ENCODE results near the gene SPEM2. TPM values are rescaled to one million over a fixed set of nuclear protein-coding genes. Genes with fewer than 3 reads are reported as not detected.
"Not testable (repeated sequence)": the region's sequence is repeated elsewhere in the genome, so short reads cannot be mapped to it uniquely, and the experiment has no call there.

The SPEM2 gene
- polyA plus RNA-seq, 2 of the 4 experiments (the other 2 are of a cell fraction): not detected

GRCh38 chr17:7469843-7470242, 44.4 kb downstream of the SPEM2 start:
- not testable (repeated sequence) for H3K27ac ChIP-seq; H3K4me3 ChIP-seq; FAIRE-seq; H3K9me3 ChIP-seq; H3K4me2 ChIP-seq; DNase-seq (ENCODE audit: low read depth in 1 of 2, low spot score in 1 of 2); ATAC-seq
- ChIA-PET POLR2A (interaction anchor here (2.3 kb wide), 1 partner anchor 14 kb away, joined by 8 read pairs; the partner anchor contains the start of gene POLR2A), CTCF (interaction anchor here (1.1 to 30.1 kb wide), 8 partner anchors 10 to 219 kb away, joined by 3 to 342 read pairs (median 4); partner anchors contain the start of genes CHRNB1, FGF11, TMEM102 and WRAP53)
- TF ChIP-seq CEBPB (IDR thresholded peaks at IDR 0.05): peak in 1 of 2 experiments; percentile 34; a peak in 2 of 4 replicates
- 94% methylated on average over 12 of the region's 12 CpGs for WGBS (ENCODE audit: missing lambda C conversion rate)
- H3K4me1 ChIP-seq: peaks cover 24% of the 10 kb centered on the region

GRCh38 chr17:7470457-7470973, 45.1 kb downstream of the SPEM2 start:
- ChIA-PET POLR2A (interaction anchor here (2.3 kb wide), 1 partner anchor 14 kb away, joined by 8 read pairs; the partner anchor contains the start of gene POLR2A), CTCF (interaction anchor here (0.7 to 30.1 kb wide), 8 partner anchors 10 to 218 kb away, joined by 3 to 342 read pairs (median 4); partner anchors contain the start of genes CHRNB1, FGF11, TMEM102 and WRAP53)
- H3K4me3 ChIP-seq; FAIRE-seq; ATAC-seq; H3K9me3 ChIP-seq; DNase-seq (ENCODE audit: low read depth in 1 of 2, low spot score in 1 of 2); H3K4me2 ChIP-seq; H3K27ac ChIP-seq: not testable (repeated sequence)
- WGBS (ENCODE audit: missing lambda C conversion rate): 92% methylated on average over 8 of the region's 8 CpGs
- peaks cover 24% of the 10 kb centered on the region for H3K4me1 ChIP-seq

- Histone ChIP-seq H3K4me2 (no peak overlapping the region), H3K4me1 (peaks cover 28% of the 10 kb centered on the region), H3K9me3 (no peaks in the 10 kb centered on the region), H3K27ac (0 out of 6 replicates have a peak overlapping the region, but pooled peaks of 1 of the 2 experiments have one; percentile 1), H3K4me3 (no peak overlapping the region)
- ChIA-PET POLR2A (interaction anchor here (2.3 kb wide), 1 partner anchor 12 kb away, joined by 8 read pairs; the partner anchor contains the start of gene POLR2A), CTCF (interaction anchor here (1.1 to 30.1 kb wide), 3 partner anchors 10 to 89 kb away, joined by 3 to 342 read pairs (median 13); partner anchors contain the start of genes CHRNB1, FGF11 and TMEM102)
- no peak for ATAC-seq
- no peak for DNase-seq (ENCODE audit: low read depth in 1 of 2, low spot score in 1 of 2)
- WGBS (ENCODE audit: missing lambda C conversion rate): 92% methylated on average over 2 of the region's 2 CpGs
- no peak for FAIRE-seq
- TF ChIP-seq HOXA7 (CRISPR knock-in tag; IDR thresholded peaks at IDR 0.05) (no peak), SREBF2 (IDR thresholded peaks at IDR 0.05) (no peak)
These were observed 46.3 kb downstream of the SPEM2 start for GRCh38 chr17:7471729-7472128.

GRCh38 chr17:7474767-7475166, 49.4 kb downstream of the SPEM2 start:
- POLR2A ChIA-PET: interaction anchor here (1.7 kb wide), 1 partner anchor 10 kb away, joined by 10 read pairs; the partner anchor contains the start of gene POLR2A
- not testable (repeated sequence) for H3K27ac ChIP-seq; FAIRE-seq; H3K9me3 ChIP-seq; DNase-seq (ENCODE audit: low read depth in 1 of 2, low spot score in 1 of 2); ATAC-seq; H3K4me2 ChIP-seq; H3K4me3 ChIP-seq
- CTCF ChIA-PET: interaction anchor here (1.5 to 3.6 kb wide), 6 partner anchors 13 to 119 kb away, joined by 3 to 33 read pairs (median 10); no protein-coding TSS in a partner anchor
- H3K4me1 ChIP-seq: peaks cover 26% of the 10 kb centered on the region
- 95% methylated on average over 8 of the region's 8 CpGs for WGBS (ENCODE audit: missing lambda C conversion rate)

GRCh38 chr17:7475764-7476422, 50.5 kb downstream of the SPEM2 start:
- Histone ChIP-seq H3K9me3 (no peaks in the 10 kb centered on the region), H3K4me3 (no peak overlapping the region), H3K4me1 (peaks cover 36% of the 10 kb centered on the region), H3K4me2 (peak overlapping the region; percentile 97; the same call in 1 of the 3 replicates), H3K27ac (peak overlapping the region in 1 of 2 experiments; percentile 100; a peak in 3 of 6 replicates)
- TF ChIP-seq HOXB5 (CRISPR knock-in tag; IDR thresholded peaks at IDR 0.05): no peak
- CTCF ChIA-PET: interaction anchor here (0.8 to 3.6 kb wide), 16 partner anchors 10 to 179 kb away, joined by 3 to 33 read pairs (median 4); partner anchors contain the start of genes SENP3 and TMEM95
- ATAC-seq (no peak), DNase-seq (ENCODE audit: low read depth in 1 of 2, low spot score in 1 of 2) (no peak), FAIRE-seq (no peak)
- 89% methylated on average over 15 of the region's 15 CpGs for WGBS (ENCODE audit: missing lambda C conversion rate)
- POLR2A ChIA-PET: interaction anchor here (1.3 to 1.7 kb wide), 2 partner anchors 8 to 20 kb away, joined by 3 to 10 read pairs; partner anchors contain the start of gene POLR2A

- WGBS (ENCODE audit: missing lambda C conversion rate): 29% methylated on average over 3 of the region's 3 CpGs
- Histone ChIP-seq H3K27ac (peak overlapping the region in 1 of 2 experiments; percentile 100; a peak in 3 of 6 replicates), H3K4me1 (peaks cover 36% of the 10 kb centered on the region), H3K9me3 (no peaks in the 10 kb centered on the region), H3K4me2 (peak overlapping the region; percentile 97; the same call in 2 of the 3 replicates), H3K4me3 (no peak overlapping the region)
- DNase-seq (ENCODE audit: low read depth in 1 of 2, low spot score in 1 of 2): peak; percentile 50 to 58
- POLR2A ChIA-PET: interaction anchor here (1.3 to 1.7 kb wide), 2 partner anchors 8 to 20 kb away, joined by 3 to 10 read pairs; partner anchors contain the start of gene POLR2A
- ATAC-seq: peak; percentile 22 to 26; a peak in 3 of 6 replicates
- CTCF ChIA-PET: interaction anchor here (0.8 to 3.6 kb wide), 16 partner anchors 9 to 180 kb away, joined by 3 to 33 read pairs (median 4); partner anchors contain the start of genes SENP3 and TMEM95
- peak; percentile 46 for FAIRE-seq
- TF ChIP-seq FOSL2 (IDR thresholded peaks at IDR 0.05) (no peak), FOSL2 (CRISPR knock-in tag; IDR thresholded peaks at IDR 0.05) (peak; percentile 23; the same call in 1 of the 2 replicates), CEBPB (IDR thresholded peaks at IDR 0.05) (no peak)
These were observed 51.1 kb downstream of the SPEM2 start for GRCh38 chr17:7476494-7476893.
